NK-92 (cell line): ENCODE measurements around the gene PKD1L1.

Experiments
- DNase-seq: peaks from one replicate; lab custom pipeline; 2025; ENCODE audit not compliant: unreplicated experiment; lab: John Stamatoyannopoulos, UW

PKD1L1 gene

DNA sequence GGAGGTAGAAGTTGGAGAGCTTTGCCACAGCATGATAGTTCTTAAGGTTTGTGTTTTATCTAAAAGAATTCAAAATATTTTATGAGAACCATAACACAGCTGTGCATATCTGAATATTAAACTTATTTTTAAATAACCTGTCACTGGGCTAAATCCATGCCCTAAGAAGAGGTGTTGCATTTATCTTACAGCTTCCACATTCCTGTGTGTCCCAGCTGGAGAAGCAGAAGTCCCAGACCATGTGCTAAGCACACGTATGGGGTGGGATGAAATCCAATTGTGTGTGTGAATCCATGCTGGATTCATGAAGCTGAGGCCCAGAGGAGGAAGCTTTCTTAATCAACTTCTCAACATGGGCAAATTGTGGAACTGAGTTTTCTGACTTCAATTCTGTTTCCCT is 121.5 kb downstream of the PKD1L1 start:
- no peak for DNase-seq

DNA sequence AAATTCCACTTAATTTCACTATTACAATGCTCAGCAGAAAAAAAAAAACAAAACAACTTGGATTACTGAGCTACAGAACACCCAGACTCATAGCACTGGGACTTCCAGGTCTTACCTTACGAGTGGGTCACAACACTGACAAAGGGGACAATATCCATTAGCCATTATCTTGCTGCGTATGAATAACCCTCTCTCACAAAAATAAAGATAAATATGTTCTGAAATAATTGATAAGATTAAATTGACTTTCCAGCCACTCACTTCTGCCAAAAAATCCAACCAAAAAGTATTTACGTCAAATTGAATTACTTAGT is 128.7 kb downstream of the PKD1L1 start:
- DNase-seq, result no peak

DNA sequence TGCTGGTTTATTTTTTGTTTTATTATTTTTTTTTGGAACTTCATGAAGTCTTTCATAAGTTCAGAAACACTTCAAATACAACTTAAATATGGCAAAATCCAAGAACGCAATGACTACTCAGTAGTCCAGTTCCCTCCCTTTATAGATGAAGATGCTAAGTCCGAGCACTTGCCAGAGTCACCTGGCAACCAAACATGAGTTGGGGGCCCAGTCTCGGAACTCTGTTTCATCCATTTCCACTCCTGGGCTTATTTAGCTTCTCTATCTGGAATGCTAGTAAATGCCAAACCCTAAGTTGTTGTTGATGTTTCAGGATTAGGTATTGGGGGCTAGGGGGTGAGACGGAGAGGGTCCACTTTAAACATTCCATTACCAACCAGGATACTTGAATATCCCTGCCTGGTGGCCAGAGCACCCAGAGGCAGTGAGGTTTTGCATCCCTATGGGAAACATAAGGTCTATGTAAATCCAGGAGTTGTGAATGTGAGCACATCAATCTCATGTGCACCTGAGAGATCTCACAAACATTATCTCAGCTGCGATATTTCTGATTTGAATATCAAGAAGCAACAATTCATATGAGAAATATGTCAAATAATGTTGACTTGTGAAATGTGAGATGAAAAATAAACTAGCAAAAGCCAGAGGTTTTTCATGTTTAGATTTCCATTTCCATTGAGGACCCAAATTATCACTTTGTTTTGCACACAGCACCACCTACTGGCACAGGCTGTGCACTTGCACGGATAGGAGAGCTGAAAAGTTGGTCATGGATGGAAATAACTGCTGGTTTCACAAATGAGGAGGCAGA is 129.3 kb downstream of the PKD1L1 start:
- DNase-seq, result no peak

DNA sequence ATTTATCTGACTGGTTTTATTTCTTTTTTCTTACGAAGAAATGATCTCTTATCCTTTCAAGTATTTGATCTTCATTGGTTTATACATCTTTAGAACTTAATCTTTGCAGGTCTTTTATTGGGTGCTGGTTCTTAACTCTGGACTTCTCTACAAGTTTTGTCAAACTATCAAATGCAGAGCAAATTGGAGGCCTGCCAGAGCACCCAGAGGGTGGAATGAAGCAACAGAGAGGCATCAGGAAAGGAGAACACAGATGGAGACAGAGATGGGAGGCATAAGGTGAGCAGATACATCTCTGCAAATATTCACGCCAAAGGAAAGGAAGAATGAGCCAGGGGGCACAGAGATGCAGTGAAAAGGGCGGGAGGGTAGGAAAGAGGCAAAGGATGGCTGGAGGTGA is 130.3 kb downstream of the PKD1L1 start:
- no peak for DNase-seq

DNA sequence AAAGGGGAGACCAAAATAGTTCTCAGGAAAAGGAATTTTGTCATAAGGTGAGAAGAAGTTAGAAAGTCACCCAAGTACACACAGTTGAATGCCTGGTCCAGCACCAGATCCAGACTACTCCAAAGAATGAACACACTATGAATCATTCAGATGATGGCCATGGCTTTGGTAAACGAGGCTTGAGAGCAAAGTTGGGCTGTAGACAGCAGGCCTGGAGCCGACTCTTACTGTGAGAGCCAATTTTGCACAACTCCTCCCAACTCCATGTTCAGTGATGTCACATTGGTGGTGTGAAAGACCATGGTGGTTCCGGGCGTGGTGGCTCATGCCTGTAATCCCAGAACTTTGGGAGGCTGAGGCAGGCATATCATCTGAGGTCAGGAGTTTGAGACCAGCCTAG is 131.6 kb downstream of the PKD1L1 start:
- DNase-seq, result no peak

DNA sequence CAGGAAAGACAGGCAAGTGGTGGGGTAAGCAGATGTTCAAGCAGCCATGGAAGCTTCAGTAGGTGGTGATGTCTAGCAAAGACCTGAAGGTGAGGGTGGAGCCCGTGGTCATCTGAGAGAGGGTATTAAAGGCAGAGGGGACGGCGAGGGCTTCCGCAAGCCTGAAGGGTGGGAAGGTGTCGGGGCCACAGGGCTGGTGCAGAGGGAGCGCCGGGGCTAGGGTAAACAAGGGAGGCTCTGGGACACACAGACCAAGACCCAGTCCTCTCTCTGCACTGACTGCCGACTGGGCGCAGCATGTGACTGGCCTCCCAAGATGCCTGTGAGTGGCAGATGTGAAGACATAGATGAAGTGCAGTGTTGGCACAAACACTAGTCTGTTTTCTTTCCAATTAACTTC is 132.4 kb downstream of the PKD1L1 start:
- no peak for DNase-seq

DNA sequence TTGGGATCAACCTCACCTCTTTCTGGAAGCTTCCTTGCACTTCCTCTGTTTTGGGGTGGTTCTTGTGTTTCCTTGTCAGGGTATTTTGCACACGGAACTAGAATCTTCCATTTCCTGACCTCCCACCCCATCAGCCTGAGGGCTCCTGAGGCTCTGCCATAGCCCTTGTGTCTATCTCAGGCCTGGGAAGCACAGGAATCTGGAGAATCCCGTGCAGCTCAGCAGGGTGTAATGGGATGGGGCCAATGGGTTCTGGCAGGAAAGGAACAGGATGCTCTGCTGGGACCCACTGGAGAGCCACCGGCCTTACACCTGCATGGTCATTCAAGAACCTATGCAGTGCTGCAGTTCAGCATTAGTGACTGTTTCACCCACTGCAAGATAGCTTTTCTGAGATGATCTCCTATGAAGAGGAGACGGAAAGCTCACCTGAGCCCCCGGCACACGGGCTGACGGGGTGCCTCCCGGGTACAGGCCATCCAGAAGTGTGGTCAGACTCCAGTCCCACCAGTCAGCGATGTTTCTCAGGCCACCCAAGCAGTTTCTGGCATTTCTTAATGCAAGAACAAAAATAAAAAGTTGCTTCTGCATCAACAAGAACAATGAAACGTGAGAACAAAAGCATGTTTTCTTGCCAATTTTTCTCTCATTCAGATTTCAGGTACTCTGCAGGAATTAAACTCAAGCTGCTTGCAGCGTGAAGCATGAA is 133.2 kb downstream of the PKD1L1 start:
- DNase-seq, result no peak

DNA sequence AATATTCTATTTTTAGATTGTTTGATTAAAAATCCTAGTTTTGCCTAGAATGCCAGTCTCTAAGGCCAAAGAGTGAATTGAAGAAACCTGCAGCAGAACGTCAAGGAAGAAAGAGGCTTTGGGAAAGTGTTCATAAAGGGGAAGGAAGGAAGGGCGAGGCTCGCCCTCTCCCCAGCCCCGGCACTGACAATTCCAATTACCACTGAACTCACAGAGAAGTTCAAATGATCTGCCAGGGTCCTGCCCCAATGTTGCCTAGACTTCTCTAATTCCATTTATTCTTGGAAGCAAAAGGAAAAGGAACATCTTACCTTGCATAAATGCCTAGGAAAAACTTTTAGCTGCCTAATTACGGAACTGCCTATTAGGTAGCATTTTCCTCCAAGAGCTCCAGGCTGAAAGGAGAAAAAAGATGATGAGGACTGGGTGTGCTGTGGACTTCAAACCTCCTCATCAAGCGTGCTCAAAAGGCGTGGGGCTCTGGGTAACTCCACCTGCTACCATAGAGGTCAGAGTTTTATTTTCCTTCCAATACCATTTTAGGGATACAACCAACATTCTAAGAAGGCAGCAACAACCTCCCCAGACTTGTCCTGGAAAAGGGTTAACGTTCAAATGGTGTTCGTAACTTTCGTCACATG is 134.5 kb downstream of the PKD1L1 start:
- no peak for DNase-seq

DNA sequence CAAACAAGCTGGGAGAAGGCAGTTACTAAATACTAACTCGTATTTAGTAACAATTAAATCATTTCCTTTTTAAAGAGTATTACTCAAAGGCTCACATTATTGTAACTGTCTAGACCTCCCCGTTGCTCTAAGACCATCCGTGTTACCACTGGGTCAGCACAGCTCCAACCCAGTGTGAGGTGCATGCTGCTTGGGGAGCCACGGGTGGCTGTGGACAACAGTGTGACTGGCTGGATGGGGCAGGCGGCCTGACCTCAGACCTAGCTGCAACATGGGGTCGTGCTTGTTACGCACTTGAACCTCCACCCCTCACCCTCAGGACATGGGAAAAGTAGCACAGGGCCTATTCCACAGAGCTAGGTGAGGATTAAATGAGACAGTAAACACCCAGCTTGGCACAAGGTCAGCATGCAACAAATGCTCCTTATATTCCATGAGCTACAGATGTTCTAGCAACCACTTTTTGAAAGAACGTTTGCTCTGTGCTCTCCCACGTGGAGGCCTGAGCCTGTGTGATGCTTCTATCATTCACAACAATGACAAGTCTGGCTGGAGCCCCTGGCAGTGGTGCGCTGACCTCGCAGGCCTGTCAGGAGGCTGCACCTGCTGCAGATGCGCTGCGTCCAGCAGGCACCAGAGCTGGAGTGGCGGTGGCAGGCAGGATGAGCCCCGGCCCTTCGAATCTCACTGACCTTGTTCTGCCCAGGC is 135.7 kb downstream of the PKD1L1 start:
- DNase-seq, result no peak

DNA sequence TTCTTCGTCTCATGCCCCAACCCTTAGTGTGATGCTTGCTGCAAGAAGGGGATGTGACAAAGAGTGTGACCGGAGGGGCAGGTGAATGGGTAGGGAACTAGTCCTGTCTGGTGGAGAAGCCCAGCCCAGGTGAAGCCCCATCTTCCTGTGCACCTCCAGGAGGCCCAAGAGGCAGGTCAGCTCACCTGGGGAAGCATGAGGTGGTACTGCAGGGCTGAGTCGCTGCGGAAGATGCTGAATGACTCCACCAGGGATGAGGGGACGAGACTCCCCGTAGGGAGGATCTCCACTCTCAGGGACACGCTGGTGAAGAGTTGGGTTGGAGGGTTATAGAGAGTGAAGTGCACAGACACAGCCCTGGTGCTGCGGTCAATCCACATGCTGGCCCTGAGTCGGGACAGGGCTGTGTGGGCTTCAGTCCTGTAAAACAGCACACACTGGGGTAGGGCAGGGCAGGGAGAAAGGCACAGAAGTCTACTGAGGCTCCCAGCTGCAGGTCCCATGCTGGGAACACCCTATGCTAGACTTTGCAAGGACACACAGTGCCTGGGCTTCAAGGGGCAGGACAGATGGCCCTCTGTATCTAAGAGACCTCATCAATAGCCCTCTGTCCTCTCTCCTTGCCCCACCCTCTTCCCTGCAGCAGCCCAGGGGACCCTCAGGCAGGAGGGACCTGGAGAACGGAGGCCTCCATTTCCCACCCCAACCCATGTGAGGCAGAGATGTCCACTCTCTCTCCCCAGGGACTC is 136.5 kb downstream of the PKD1L1 start:
- DNase-seq, result no peak

DNA sequence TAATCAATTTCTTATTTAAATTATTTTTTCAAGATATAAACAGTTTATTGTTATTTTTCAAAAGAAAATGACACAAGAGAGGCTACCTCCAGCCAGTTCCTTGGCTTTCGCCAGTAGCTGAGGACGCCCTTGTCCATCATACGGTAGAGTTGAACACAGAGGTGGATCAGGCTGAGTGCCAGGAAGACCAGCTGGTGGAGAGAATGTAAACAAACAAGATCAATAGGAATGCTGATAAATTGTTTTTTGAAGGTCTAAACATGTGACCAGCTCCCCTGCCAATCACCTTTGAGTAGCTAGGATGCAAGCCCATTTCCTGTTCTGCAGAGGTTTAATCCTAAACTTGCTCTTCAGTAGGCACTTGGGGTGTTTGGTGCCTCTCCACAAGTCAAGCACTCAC is 138.9 kb downstream of the PKD1L1 start:
- no peak for DNase-seq

DNA sequence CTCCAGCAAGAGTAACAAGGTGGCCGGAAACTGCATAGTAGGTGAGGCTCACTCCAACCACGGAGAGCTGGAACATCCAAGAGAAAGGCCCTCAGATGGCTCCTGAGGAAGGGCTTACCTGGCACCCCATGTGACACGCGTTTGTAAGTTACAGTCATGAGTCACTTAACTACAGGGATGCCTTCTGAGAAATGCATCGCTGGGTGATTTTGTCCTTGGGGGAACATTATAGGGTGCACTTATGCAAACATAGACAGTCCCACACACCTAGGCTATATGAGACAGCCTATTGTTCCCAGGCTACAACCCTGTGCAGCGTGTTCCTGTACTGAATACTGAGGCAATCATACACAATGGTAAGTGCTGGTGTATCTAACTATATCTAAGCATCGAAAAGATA is 139.9 kb downstream of the PKD1L1 start:
- DNase-seq, result no peak

DNA sequence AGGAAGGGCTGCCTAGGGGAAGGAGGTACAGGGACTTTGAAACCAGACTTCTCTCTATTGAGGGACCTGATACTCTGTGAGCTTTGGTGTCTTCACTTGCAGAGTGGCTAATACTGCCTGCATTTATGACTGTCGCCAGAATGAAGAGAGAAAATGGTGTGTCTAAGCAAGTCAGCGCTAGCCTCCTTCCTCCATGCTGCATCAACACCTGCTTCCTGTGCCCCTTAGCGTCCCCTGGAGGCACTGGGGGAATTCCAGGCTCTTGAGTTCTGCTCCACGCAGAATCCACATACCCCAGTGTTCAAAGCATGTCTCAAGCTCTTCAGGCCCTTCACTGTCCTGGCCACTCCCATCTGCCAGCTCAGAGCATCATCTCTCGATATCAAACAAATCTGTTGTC is 140.5 kb downstream of the PKD1L1 start:
- DNase-seq, result no peak

DNA sequence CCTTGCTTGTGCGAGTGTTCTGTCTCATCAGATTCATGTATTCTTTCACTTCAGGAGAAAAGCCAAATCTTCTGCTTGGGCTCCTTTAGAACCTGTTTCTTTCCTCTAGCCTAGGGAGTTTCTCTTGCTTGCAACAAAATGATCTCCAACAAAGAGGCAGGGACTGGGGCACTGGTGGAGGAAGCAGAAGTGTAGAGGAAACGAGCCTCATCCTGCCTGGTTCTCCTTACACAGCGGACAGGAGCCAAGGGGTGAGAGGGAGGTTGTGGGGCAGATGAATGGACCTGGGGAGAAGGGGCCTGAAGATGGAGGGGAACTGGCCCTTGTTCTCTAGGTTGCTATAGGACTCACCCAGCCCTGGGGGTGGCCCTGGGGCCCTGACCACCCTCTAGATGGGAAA is 141.1 kb downstream of the PKD1L1 start:
- DNase-seq, result no peak

DNA sequence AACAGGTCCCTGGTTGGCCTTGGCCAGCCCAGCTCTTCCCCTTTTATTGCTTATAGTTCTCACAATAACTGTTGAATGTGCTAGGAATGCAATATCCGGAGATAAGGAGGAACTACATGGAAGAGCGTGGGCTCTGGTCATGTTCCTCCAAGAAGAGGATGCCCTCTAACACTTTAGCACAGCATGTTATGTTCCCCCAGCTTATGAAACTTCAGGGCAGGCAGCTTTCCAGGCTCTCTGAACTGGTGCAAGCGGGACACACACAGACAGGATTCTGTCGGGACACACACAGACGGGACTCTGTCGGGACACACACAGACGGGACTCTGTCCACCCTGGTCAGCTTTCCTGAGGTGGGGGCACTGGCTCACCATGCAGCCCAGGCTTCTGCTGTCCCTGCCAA is 141.6 kb downstream of the PKD1L1 start:
- DNase-seq, result no peak

DNA sequence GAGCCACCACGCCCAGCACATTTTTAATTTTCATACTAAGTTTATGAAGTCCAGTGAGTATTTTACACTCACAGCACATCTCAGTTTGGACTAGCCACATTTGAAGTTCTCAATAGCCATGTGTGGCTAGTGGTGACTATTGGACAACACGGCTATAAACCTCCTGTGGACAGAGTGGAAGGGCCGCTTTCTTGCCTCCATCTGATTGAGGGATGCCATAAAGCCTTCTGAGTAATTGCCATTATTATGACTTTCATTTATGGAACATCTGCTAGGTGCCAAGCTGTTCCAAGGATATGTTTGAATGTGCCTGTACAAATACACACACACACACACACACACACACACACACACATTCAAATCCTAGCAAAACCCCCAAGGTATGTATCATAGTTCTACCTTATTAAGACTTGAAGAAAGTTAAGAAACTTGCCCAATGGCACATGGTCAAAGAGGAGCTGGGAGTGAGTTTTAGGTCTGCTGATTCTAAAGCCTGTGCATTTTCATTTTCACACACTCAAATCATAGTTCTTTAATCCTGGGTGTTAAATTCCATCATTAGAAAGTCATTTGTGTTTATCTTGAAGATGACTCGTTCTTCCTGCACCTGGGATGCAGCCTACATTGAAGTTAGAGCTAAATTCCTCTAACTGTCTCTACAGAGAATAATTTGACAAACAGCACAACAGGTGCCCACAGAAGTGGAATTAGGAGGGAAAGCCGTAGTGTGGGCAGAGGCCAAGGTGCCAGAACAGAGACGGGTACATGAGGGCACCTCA is 143.3 kb downstream of the PKD1L1 start:
- no peak for DNase-seq

DNA sequence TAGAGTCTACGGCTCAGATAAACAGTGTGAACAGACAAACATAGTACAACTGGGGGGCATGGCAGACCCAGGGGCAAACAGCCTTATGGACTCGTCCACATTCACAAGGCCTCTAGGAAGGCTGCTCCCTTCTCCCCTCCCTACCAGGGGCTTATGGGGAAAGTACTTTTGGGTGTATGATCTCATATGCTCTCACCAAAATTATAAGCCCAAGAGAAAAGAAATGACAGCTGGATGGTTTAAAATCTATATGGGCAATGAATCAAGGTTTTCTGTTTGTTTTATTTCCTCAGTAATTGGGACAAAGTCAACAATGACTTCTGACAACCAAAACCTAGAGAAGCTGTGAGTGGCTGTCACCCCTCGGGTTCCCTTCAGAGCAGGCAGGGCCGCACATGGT is 144.4 kb downstream of the PKD1L1 start:
- DNase-seq, result no peak

DNA sequence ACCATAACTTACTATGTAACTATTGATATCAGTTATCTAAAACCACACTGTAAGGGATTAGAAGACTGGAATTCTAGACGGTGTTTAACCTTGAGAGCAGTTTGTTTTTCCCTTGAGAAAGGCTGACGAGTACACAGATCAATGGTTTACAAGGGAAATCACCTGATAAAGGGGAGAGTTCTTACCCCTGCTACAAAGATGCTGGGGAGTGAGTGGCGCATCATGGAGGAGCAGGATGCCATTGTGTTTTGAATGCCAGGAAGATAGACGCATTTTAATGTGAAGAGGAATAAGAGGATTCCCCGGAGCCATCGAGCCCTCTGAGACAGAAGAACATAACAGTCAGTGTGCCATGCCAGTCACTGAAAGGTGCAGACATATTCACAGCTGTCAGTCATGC is 145.2 kb downstream of the PKD1L1 start:
- no peak for DNase-seq

DNA sequence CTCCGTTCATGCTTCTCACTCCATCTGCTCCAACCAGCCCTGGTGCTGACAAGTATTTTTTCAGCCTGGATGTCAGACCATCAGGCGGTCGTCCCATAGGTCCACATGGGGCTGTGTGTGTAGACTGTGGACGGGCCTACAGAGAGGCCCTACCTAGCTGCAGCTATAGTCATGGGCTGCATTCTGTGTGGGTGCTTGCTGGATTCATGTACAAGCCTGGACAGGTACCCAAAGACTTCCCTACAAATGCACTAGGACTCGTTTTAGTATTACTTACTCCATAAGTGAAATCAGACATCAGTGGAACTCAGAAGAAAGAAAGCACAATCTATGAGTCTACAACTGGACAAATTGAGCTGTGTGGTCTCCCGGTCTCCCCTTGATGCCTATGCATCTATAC is 146.8 kb downstream of the PKD1L1 start:
- DNase-seq, result no peak

DNA sequence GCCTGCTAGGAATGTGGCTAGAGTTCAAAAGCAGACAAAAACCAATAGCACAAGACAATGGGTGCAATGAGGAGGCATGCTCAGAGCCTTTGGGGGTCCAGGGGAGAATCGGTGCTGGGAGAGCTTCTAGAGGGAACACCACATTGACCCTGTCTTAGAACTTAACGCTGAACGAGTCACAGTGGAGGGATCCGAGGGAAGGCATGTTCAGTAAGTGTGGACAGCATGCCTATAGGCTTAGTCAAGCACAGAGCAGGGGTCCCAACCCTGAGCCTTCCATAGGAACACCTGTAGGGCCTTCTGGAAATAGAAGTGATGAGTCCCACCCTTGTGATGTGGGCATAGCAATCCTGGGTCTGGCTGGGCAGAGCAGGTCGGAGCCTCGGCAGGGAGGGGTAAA is 148.7 kb downstream of the PKD1L1 start:
- no peak for DNase-seq
